Nephron progenitor cell (in vitro differentiated cells): Measurements from ENCODE around the gene SPNS1.
"Not testable (repeated sequence)": the region's sequence is repeated elsewhere in the genome, so short reads cannot be mapped to it uniquely, and the experiment has no call there.

Experiments
- DNase-seq: peaks from one replicate; pipeline ENCODE4 v3.0.0; 2021
- H3K27ac Mint-ChIP-seq: 2 replicates; pipeline ENCODE4 v1.8.0; 2021; ENCODE audit warnings: mild to moderate bottlenecking, moderate library complexity, mixed read lengths
- H3K27me3 Mint-ChIP-seq: 2 replicates; pipeline ENCODE4 v1.8.0; 2021; ENCODE audit warnings: mild to moderate bottlenecking, low read depth, mixed read lengths; ENCODE audit not compliant: poor library complexity
- H3K36me3 Mint-ChIP-seq: 2 replicates; pipeline ENCODE4 v1.8.0; 2021; ENCODE audit warnings: low read depth, mixed read lengths
- H3K4me1 Mint-ChIP-seq: 2 replicates; pipeline ENCODE4 v1.8.0; 2021; ENCODE audit warnings: mixed read lengths
- H3K4me3 Mint-ChIP-seq: 2 replicates; pipeline ENCODE4 v1.8.0; 2021; ENCODE audit warnings: mild to moderate bottlenecking, moderate library complexity, mixed read lengths
- H3K9me3 Mint-ChIP-seq: 2 replicates; pipeline ENCODE4 v1.8.0; 2021; ENCODE audit warnings: mild to moderate bottlenecking, moderate library complexity, mixed read lengths
- CTCF ChIP-seq: fragments of 200-600 bp; sonication (generic); IDR thresholded peaks from 2 replicates; pipeline ENCODE4 v1.5.0; 2021; ENCODE audit warnings: antibody characterized with exemption

Gene SPNS1

GRCh38 chr16:28935924-28936783, 38.4 kb upstream of the SPNS1 start:
- H3K9me3 Mint-ChIP-seq, result peaks cover 4% of the 10 kb centered on the region
- no peaks in the 10 kb centered on the region for H3K36me3 Mint-ChIP-seq
- peak; percentile 54 for DNase-seq
- H3K4me1 Mint-ChIP-seq, result peaks cover 37% of the 10 kb centered on the region
- H3K4me3 Mint-ChIP-seq, result peak overlapping the region; percentile 42
- no peak for TF ChIP-seq CTCF
- peaks cover 28% of the 10 kb centered on the region for H3K27me3 Mint-ChIP-seq
- H3K27ac Mint-ChIP-seq, result no peak overlapping the region

GRCh38 chr16:28936784-28937155, 37.8 kb upstream of the SPNS1 start:
- no peak overlapping the region for H3K4me3 Mint-ChIP-seq
- no peaks in the 10 kb centered on the region for H3K36me3 Mint-ChIP-seq
- TF ChIP-seq CTCF, result no peak
- H3K27ac Mint-ChIP-seq, result no peak overlapping the region
- H3K4me1 Mint-ChIP-seq, result peaks cover 32% of the 10 kb centered on the region
- H3K27me3 Mint-ChIP-seq, result peaks cover 28% of the 10 kb centered on the region
- DNase-seq, result no peak
- H3K9me3 Mint-ChIP-seq, result peaks cover 4% of the 10 kb centered on the region

- H3K27me3 Mint-ChIP-seq, result peaks cover 28% of the 10 kb centered on the region
- no peak for TF ChIP-seq CTCF
- no peak for DNase-seq
- peaks cover 4% of the 10 kb centered on the region for H3K9me3 Mint-ChIP-seq
- H3K4me3 Mint-ChIP-seq, result no peak overlapping the region
- no peak overlapping the region for H3K27ac Mint-ChIP-seq
- no peaks in the 10 kb centered on the region for H3K36me3 Mint-ChIP-seq
- peaks cover 31% of the 10 kb centered on the region for H3K4me1 Mint-ChIP-seq
Observed at GRCh38 chr16:28937222-28937876, 37.2 kb upstream of the SPNS1 start.

- Mint-ChIP-seq H3K4me1 (peaks cover 29% of the 10 kb centered on the region), H3K36me3 (no peaks in the 10 kb centered on the region), H3K4me3 (no peak overlapping the region), H3K27me3 (peaks cover 28% of the 10 kb centered on the region), H3K27ac (no peak overlapping the region), H3K9me3 (peaks cover 4% of the 10 kb centered on the region)
- DNase-seq, result no peak
- no peak for TF ChIP-seq CTCF
Observed at GRCh38 chr16:28938721-28939120, 35.9 kb upstream of the SPNS1 start.

- DNase-seq, H3K4me3 Mint-ChIP-seq, H3K27ac Mint-ChIP-seq, H3K9me3 Mint-ChIP-seq, H3K36me3 Mint-ChIP-seq: not testable (repeated sequence)
- Mint-ChIP-seq H3K4me1 (peaks cover 32% of the 10 kb centered on the region), H3K27me3 (peaks cover 22% of the 10 kb centered on the region)
Observed at GRCh38 chr16:28939825-28940224, 34.8 kb upstream of the SPNS1 start.

GRCh38 chr16:28943281-28943680, 31.3 kb upstream of the SPNS1 start:
- Mint-ChIP-seq H3K27me3 (peaks cover 23% of the 10 kb centered on the region), H3K36me3 (no peaks in the 10 kb centered on the region), H3K4me1 (peaks cover 28% of the 10 kb centered on the region), H3K4me3 (no peak overlapping the region), H3K27ac (peak overlapping the region; percentile 54), H3K9me3 (no peaks in the 10 kb centered on the region)
- TF ChIP-seq CTCF, result no peak
- no peak for DNase-seq
